Measurements from ENCODE around the gene NUCB2. TPM values are rescaled to one million over a fixed set of nuclear protein-coding genes. Genes with fewer than 3 reads are reported as not detected.

NUCB2 gene
- total and polyA plus RNA-seq, 10 of the 15 experiments (the other 5 are each of a cell fraction or from before 2014, with no cell fraction given): 16.0 to 74.1 (median 52.1) TPM

- TF ChIP-seq ZBTB33 (IDR thresholded peaks at IDR 0.05) (no peak), ELK1 (IDR thresholded peaks at IDR 0.05; ENCODE audit: low read depth, low read length) (no peak), POLR2A (IDR thresholded peaks at IDR 0.05; ENCODE audit: low read depth, low read length) (no peak), ZNF384 (IDR thresholded peaks at IDR 0.05; ENCODE audit: borderline replicate concordance, low read depth, low read length) (no peak)
Observed at GRCh38 chr11:17381156-17381555, 104.6 kb downstream of the NUCB2 start (continued).

Other genes starting within 250 kb of the NUCB2 start
- gene RPS13, start 199.1 kb upstream of the NUCB2 start, total RNA-seq (2014; rRNA removed): 1,847 and 2,181 TPM in 2 replicates
- 1,677 and 1,691 TPM in 2 replicates for gene RPS13, start 199.1 kb upstream of the NUCB2 start, total RNA-seq (2014; rRNA removed; fragmentation: Illumina TruSeq; extraction: Trizol)
- gene RPS13, start 199.1 kb upstream of the NUCB2 start, total RNA-seq (2021): 1,514 and 1,539 TPM in 2 replicates
- 1,641 and 1,836 TPM in 2 replicates for gene RPS13, start 199.1 kb upstream of the NUCB2 start, polyA plus RNA-seq (2011; rRNA removed)
- 1,719 and 1,844 TPM in 2 replicates for gene RPS13, start 199.1 kb upstream of the NUCB2 start, polyA plus RNA-seq (2014; fragmentation: Illumina TruSeq; extraction: Trizol)
- gene RPS13, start 199.1 kb upstream of the NUCB2 start, polyA plus RNA-seq (2014; fragmentation: Nextera tagmentation; extraction: Ambion mirVana): 1,000 to 10,000 TPM; 4,150 to 4,753 TPM
- gene RPS13, start 199.1 kb upstream of the NUCB2 start, polyA plus RNA-seq (2014; rRNA removed): 2,041 and 2,143 TPM in 2 replicates
- gene RPS13, start 199.1 kb upstream of the NUCB2 start, polyA plus RNA-seq (2016; fragmentation: Nextera tagmentation; extraction: Ambion mirVana): 1,000 to 10,000 TPM; 2,207 to 2,259 TPM
- 9.6 and 15.5 TPM in 2 replicates for gene PIK3C2A, start 68.8 kb upstream of the NUCB2 start, total RNA-seq (2014; rRNA removed)
- 15.2 and 19.0 TPM in 2 replicates for gene PIK3C2A, start 68.8 kb upstream of the NUCB2 start, total RNA-seq (2014; rRNA removed; fragmentation: Illumina TruSeq; extraction: Trizol)
- gene PIK3C2A, start 68.8 kb upstream of the NUCB2 start, total RNA-seq (2021): 13.1 and 14.4 TPM in 2 replicates
- gene PIK3C2A, start 68.8 kb upstream of the NUCB2 start, polyA plus RNA-seq (2011; rRNA removed): 20.6 and 33.6 TPM in 2 replicates
- gene PIK3C2A, start 68.8 kb upstream of the NUCB2 start, polyA plus RNA-seq (2014; fragmentation: Illumina TruSeq; extraction: Trizol): 10.9 and 16.0 TPM in 2 replicates
- gene PIK3C2A, start 68.8 kb upstream of the NUCB2 start, polyA plus RNA-seq (2014; fragmentation: Nextera tagmentation; extraction: Ambion mirVana): 1 to 10 TPM; 1.6 to 2.5 TPM
- gene PIK3C2A, start 68.8 kb upstream of the NUCB2 start, polyA plus RNA-seq (2014; rRNA removed): 4.8 and 6.9 TPM in 2 replicates
- gene PIK3C2A, start 68.8 kb upstream of the NUCB2 start, polyA plus RNA-seq (2016; fragmentation: Nextera tagmentation; extraction: Ambion mirVana): 1 to 10 TPM; 7.3 to 8.6 TPM
- 0.17 and 0.22 TPM in 2 replicates for gene NCR3LG1, start 75.1 kb downstream of the NUCB2 start, total RNA-seq (2014; rRNA removed)
- gene NCR3LG1, start 75.1 kb downstream of the NUCB2 start, total RNA-seq (2014; rRNA removed; fragmentation: Illumina TruSeq; extraction: Trizol): 0.09 and 0.18 TPM in 2 replicates
- 0.18 and 0.21 TPM in 2 replicates for gene NCR3LG1, start 75.1 kb downstream of the NUCB2 start, total RNA-seq (2021)
- gene NCR3LG1, start 75.1 kb downstream of the NUCB2 start, polyA plus RNA-seq (2011; rRNA removed): 0.09 and 0.12 TPM in 2 replicates
- 0.10 and 0.13 TPM in 2 replicates for gene NCR3LG1, start 75.1 kb downstream of the NUCB2 start, polyA plus RNA-seq (2014; fragmentation: Illumina TruSeq; extraction: Trizol)
- gene NCR3LG1, start 75.1 kb downstream of the NUCB2 start, polyA plus RNA-seq (2014; fragmentation: Nextera tagmentation; extraction: Ambion mirVana): under 1 TPM in 1 of 2 experiments, not detected in 1; under 0.01 TPM
- gene NCR3LG1, start 75.1 kb downstream of the NUCB2 start, polyA plus RNA-seq (2014; rRNA removed): 0.05 and 0.15 TPM in 2 replicates
- gene NCR3LG1, start 75.1 kb downstream of the NUCB2 start, polyA plus RNA-seq (2016; fragmentation: Nextera tagmentation; extraction: Ambion mirVana): under 1 TPM in 1 of 2 experiments, not detected in 1; 0.11 TPM
- 0.28 and 0.33 TPM in 2 replicates for gene KCNJ11, start 111.9 kb downstream of the NUCB2 start, total RNA-seq (2014; rRNA removed)
- 0.09 TPM in 1 of 2 replicates, not detected in the other for gene KCNJ11, start 111.9 kb downstream of the NUCB2 start, total RNA-seq (2014; rRNA removed; fragmentation: Illumina TruSeq; extraction: Trizol)
- gene KCNJ11, start 111.9 kb downstream of the NUCB2 start, total RNA-seq (2021): 0.11 and 0.56 TPM in 2 replicates
- gene KCNJ11, start 111.9 kb downstream of the NUCB2 start, polyA plus RNA-seq (2011; rRNA removed): not detected in 2 replicates
- gene KCNJ11, start 111.9 kb downstream of the NUCB2 start, polyA plus RNA-seq (2014; fragmentation: Illumina TruSeq; extraction: Trizol): 0.15 TPM in 1 of 2 replicates, not detected in the other
- not detected for gene KCNJ11, start 111.9 kb downstream of the NUCB2 start, polyA plus RNA-seq (2014; fragmentation: Nextera tagmentation; extraction: Ambion mirVana)
- 0.06 and 0.22 TPM in 2 replicates for gene KCNJ11, start 111.9 kb downstream of the NUCB2 start, polyA plus RNA-seq (2014; rRNA removed)
- gene KCNJ11, start 111.9 kb downstream of the NUCB2 start, polyA plus RNA-seq (2016; fragmentation: Nextera tagmentation; extraction: Ambion mirVana): not detected
- gene ABCC8, start 200.1 kb downstream of the NUCB2 start, total RNA-seq (2014; rRNA removed): not detected in 2 replicates
- gene ABCC8, start 200.1 kb downstream of the NUCB2 start, total RNA-seq (2014; rRNA removed; fragmentation: Illumina TruSeq; extraction: Trizol): not detected in 2 replicates
- gene ABCC8, start 200.1 kb downstream of the NUCB2 start, total RNA-seq (2021): not detected in 2 replicates
- not detected in 2 replicates for gene ABCC8, start 200.1 kb downstream of the NUCB2 start, polyA plus RNA-seq (2011; rRNA removed)
- not detected in 2 replicates for gene ABCC8, start 200.1 kb downstream of the NUCB2 start, polyA plus RNA-seq (2014; fragmentation: Illumina TruSeq; extraction: Trizol)
- gene ABCC8, start 200.1 kb downstream of the NUCB2 start, polyA plus RNA-seq (2014; fragmentation: Nextera tagmentation; extraction: Ambion mirVana): not detected
- gene ABCC8, start 200.1 kb downstream of the NUCB2 start, polyA plus RNA-seq (2014; rRNA removed): not detected in 2 replicates
- gene ABCC8, start 200.1 kb downstream of the NUCB2 start, polyA plus RNA-seq (2016; fragmentation: Nextera tagmentation; extraction: Ambion mirVana): not detected

Data from GM12878 (cell line).